Left ventricle myocardium inferior (tissue), 1 donor: ENCODE measurements around the gene HS3ST4. TPM values are rescaled to one million over a fixed set of nuclear protein-coding genes. Genes with fewer than 3 reads are reported as not detected.

ENCODE experiments used
- DNase-seq: peaks from one replicate; pipeline ENCODE4 v3.0.0-alpha.2; 2020
- H3K27ac ChIP-seq: fragments of 200-600 bp; replicated peaks from 2 replicates; pipeline ENCODE4 v1.8.0; 2021
- H3K27me3 ChIP-seq: fragments of 200-600 bp; 2 replicates; pipeline ENCODE4 v1.8.0; 2021; ENCODE audit warnings: low read depth
- H3K36me3 ChIP-seq: fragments of 200-600 bp; 2 replicates; pipeline ENCODE4 v1.8.0; 2021
- H3K4me1 ChIP-seq: fragments of 200-600 bp; 2 replicates; pipeline ENCODE4 v1.8.0; 2021
- H3K4me3 ChIP-seq: fragments of 200-600 bp; 2 replicates; pipeline ENCODE4 v1.8.0; 2021; ENCODE audit warnings: mild to moderate bottlenecking, moderate library complexity
- H3K9me3 ChIP-seq: fragments of 200-600 bp; replicated peaks from 2 replicates; pipeline ENCODE4 v1.8.0; 2021
- intact Hi-C: fragments of 100-400 bp; cut with micrococcal nuclease; formaldehyde crosslinking; loops from one replicate; pipeline ENCODE4 v1.11.0; 2022
- total RNA-seq: library from RNA; stranded (reverse); fragmentation: NEBNext Ultra II Directional; extraction: Animal tissue kit (Norgen Biotek cat#: 25700); gene quantifications from one replicate; pipeline ENCODE4 v1.2.1, GENCODE V29; 2021
- TF ChIP-seq, protein P1 (sequence below): fragments of 200-600 bp; IDR thresholded peaks from 2 replicates; pipeline ENCODE4 v1.8.0; 2021; ENCODE audit warnings: antibody characterized with exemption, mild to moderate bottlenecking, borderline replicate concordance
- donor health status: DM: no; HTN: yes; CAD: no; lungs with severe emphysema.

The HS3ST4 gene
- total RNA-seq, 1 donor from 2014 or later, result not detected

DNA sequence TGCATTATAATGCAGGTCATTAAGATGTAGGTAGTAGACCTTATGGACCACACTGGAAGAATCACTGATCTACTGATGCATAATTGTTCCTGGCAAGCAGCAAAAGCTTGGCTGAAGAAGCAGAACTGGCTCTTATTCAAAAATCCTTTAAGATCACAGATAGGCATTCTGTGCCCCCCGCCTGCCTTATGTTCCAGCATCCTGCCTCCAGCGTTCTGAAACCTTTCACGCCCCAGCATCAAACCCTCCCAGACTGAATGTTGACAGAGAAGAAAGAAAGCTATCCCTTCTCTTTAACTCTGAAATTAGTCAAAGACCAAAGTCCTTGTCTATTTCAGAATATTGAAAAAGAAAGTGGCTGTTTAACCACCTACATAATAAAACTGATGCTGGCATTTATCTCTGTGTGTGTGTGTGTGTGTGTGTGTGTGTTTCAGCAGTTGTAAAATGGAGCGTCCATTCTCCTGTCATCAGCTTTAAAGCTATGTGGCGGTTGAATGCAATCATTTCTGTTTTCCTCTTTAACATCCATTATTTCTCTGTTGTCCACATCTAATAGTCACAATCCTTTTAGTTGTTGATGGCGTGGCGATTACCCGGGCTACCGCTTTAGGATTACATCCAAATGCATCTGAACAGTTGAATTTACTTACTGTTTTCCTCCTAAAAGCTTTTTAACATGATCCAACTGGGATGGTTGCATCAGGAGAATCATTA lies 350.4 kb downstream of the HS3ST4 start:
- H3K27me3 ChIP-seq, result no peaks in the 10 kb centered on the region
- H3K27ac ChIP-seq, result no peak overlapping the region
- no peaks in the 10 kb centered on the region for H3K36me3 ChIP-seq
- H3K4me1 ChIP-seq, result no peaks in the 10 kb centered on the region
- DNase-seq, result no peak
- H3K4me3 ChIP-seq, result no peak overlapping the region
- intact Hi-C loops, result no loop called here
- TF ChIP-seq, protein P1, sequence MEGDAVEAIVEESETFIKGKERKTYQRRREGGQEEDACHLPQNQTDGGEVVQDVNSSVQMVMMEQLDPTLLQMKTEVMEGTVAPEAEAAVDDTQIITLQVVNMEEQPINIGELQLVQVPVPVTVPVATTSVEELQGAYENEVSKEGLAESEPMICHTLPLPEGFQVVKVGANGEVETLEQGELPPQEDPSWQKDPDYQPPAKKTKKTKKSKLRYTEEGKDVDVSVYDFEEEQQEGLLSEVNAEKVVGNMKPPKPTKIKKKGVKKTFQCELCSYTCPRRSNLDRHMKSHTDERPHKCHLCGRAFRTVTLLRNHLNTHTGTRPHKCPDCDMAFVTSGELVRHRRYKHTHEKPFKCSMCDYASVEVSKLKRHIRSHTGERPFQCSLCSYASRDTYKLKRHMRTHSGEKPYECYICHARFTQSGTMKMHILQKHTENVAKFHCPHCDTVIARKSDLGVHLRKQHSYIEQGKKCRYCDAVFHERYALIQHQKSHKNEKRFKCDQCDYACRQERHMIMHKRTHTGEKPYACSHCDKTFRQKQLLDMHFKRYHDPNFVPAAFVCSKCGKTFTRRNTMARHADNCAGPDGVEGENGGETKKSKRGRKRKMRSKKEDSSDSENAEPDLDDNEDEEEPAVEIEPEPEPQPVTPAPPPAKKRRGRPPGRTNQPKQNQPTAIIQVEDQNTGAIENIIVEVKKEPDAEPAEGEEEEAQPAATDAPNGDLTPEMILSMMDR, result no peak
- no peaks in the 10 kb centered on the region for H3K9me3 ChIP-seq

GRCh38 chr16:26050472-26050871 lies 358.7 kb downstream of the HS3ST4 start:
- no peaks in the 10 kb centered on the region for H3K4me1 ChIP-seq
- H3K27ac ChIP-seq, result no peak overlapping the region
- no peaks in the 10 kb centered on the region for H3K9me3 ChIP-seq
- H3K27me3 ChIP-seq, result peaks cover 26% of the 10 kb centered on the region
- H3K4me3 ChIP-seq, result no peak overlapping the region
- TF ChIP-seq, protein P1, result no peak
- no peaks in the 10 kb centered on the region for H3K36me3 ChIP-seq
- intact Hi-C loops, result no loop called here
- DNase-seq, result no peak

DNA sequence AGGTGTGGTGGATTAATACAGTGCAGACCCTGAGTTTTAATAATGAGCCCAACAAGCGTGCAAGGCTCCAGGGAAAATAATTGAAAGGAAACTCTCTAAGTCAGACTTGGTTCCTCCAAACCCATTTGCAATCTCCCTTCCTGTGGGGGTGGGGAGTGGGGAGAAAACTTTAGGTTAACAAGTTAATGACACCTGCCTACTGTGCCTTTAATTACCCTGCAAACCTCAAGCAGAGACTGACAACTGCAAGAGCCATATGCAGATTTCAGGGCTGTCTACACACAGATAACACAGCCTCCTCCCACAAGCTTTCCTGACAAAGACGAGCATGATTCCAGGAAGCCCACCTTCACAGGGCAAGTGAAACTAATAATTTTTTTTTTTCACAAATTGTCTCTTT lies 359.3 kb downstream of the HS3ST4 start:
- Histone ChIP-seq H3K4me1 (no peaks in the 10 kb centered on the region), H3K27me3 (peaks cover 26% of the 10 kb centered on the region), H3K9me3 (no peaks in the 10 kb centered on the region), H3K36me3 (no peaks in the 10 kb centered on the region), H3K27ac (no peak overlapping the region), H3K4me3 (no peak overlapping the region)
- intact Hi-C loops, result no loop called here
- TF ChIP-seq, protein P1, result no peak
- no peak for DNase-seq

DNA sequence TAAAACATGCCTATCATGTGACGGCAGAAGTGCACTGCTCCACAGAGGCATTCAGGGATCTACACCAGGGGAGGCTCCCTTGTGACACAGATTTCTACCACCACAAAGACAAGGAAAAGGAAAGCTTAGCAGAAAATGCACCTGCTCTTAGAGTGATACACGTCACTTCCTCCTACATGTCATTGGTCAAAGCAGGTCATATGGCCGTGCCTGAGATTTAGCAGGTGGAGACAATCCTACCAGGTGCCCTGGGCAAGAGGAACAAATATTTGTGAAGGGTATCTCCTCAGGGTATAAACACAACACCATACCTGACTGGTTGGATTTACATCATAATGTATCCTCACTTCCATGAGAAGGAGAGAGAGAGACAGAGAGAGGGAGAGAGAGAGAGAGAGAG lies 362.1 kb downstream of the HS3ST4 start:
- Histone ChIP-seq H3K27me3 (peaks cover 26% of the 10 kb centered on the region), H3K27ac (no peak overlapping the region), H3K36me3 (no peaks in the 10 kb centered on the region), H3K9me3 (no peaks in the 10 kb centered on the region), H3K4me1 (no peaks in the 10 kb centered on the region), H3K4me3 (no peak overlapping the region)
- TF ChIP-seq, protein P1, result no peak
- DNase-seq, result no peak
- intact Hi-C loops, result no loop called here

- Histone ChIP-seq H3K4me3 (no peak overlapping the region), H3K9me3 (no peaks in the 10 kb centered on the region), H3K27ac (no peak overlapping the region), H3K27me3 (no peaks in the 10 kb centered on the region), H3K36me3 (no peaks in the 10 kb centered on the region), H3K4me1 (no peaks in the 10 kb centered on the region)
- TF ChIP-seq, protein P1, result no peak
- no peak for DNase-seq
- intact Hi-C loops, result no loop called here
These were observed 366.6 kb downstream of the HS3ST4 start for GRCh38 chr16:26058326-26058725.
